Measurements from ENCODE around the gene MXRA7.

GRCh38 chr17:76689859-76690258 lies 20.9 kb downstream of the MXRA7 start:
- TF ChIP-seq REST (IDR thresholded peaks at IDR 0.05; ENCODE audit: insufficient read depth in 1 of 2, low read depth in 2 of 2, low read length in 2 of 2) (no peak), SIN3A (IDR thresholded peaks at IDR 0.05; ENCODE audit: borderline replicate concordance, insufficient read depth, low read length) (no peak)

Data from PFSK-1 (cell line).